Epithelial cell of esophagus (primary cell): ENCODE data around the gene SLC46A2.
A peak's percentile ranks its signal among the peaks of the same experiment; 100 is the strongest.

Source experiments
- DNase-seq: peaks from one replicate; pipeline ENCODE4 v3.0.0; 2010; ENCODE audit warnings: low read depth
- H3K4me3 ChIP-seq: 2 replicates; pipeline ENCODE4 v1.5.1; 2011; ENCODE audit warnings: mild to moderate bottlenecking, low read length, control low read depth
- TF ChIP-seq, protein P1 (sequence below): IDR thresholded peaks from 2 replicates; pipeline ENCODE4 v1.5.1; 2011; ENCODE audit warnings: low read depth, mild to moderate bottlenecking, low read length, control low read depth, inconsistent platforms; ENCODE audit not compliant: insufficient read depth; ENCODE audit errors: missing control alignments

SLC46A2 gene, protein sequence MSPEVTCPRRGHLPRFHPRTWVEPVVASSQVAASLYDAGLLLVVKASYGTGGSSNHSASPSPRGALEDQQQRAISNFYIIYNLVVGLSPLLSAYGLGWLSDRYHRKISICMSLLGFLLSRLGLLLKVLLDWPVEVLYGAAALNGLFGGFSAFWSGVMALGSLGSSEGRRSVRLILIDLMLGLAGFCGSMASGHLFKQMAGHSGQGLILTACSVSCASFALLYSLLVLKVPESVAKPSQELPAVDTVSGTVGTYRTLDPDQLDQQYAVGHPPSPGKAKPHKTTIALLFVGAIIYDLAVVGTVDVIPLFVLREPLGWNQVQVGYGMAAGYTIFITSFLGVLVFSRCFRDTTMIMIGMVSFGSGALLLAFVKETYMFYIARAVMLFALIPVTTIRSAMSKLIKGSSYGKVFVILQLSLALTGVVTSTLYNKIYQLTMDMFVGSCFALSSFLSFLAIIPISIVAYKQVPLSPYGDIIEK

DNA sequence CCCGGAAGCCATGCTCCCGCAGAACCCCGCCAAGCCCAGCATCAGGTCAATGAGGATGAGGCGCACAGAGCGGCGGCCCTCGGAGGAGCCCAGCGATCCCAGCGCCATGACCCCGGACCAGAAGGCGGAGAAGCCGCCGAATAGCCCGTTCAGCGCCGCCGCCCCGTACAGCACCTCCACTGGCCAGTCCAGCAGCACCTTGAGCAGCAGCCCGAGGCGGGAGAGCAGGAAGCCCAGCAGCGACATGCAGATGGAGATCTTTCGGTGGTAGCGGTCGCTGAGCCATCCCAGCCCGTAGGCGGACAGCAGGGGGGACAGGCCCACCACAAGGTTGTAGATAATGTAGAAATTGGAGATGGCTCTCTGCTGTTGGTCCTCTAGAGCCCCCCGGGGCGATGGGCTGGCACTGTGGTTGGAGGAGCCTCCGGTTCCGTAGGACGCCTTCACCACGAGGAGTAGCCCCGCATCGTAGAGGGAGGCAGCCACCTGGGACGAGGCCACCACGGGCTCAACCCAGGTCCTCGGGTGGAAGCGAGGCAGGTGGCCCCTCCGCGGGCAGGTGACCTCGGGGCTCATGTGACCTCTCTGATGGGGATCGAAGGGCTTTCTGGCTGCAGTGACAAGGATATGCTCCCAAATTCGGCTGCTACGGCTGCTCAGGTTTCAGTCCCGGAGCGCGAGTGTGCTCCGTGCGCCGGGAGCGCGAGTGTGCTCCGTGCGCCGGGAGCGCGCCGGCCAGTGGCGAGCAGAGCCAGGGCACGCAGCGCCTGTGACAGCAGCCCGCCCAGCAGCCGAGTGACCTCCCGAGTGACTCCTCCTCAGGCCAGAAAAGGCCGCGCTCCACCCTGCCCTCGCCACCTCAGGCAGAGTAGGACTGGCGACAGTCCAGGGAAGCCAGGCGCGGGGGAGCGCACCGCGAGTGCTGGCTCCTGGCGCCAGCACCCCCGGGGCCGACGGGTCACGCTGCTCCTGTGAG lies at the start of gene SLC46A2:
TSS of gene SLC46A2 (minus strand) at position 771 of the 976 bp plus-strand sequence. CDS start at position 576, 195 bp downstream.
- peak; percentile 17 for DNase-seq
- TF ChIP-seq, protein P1, sequence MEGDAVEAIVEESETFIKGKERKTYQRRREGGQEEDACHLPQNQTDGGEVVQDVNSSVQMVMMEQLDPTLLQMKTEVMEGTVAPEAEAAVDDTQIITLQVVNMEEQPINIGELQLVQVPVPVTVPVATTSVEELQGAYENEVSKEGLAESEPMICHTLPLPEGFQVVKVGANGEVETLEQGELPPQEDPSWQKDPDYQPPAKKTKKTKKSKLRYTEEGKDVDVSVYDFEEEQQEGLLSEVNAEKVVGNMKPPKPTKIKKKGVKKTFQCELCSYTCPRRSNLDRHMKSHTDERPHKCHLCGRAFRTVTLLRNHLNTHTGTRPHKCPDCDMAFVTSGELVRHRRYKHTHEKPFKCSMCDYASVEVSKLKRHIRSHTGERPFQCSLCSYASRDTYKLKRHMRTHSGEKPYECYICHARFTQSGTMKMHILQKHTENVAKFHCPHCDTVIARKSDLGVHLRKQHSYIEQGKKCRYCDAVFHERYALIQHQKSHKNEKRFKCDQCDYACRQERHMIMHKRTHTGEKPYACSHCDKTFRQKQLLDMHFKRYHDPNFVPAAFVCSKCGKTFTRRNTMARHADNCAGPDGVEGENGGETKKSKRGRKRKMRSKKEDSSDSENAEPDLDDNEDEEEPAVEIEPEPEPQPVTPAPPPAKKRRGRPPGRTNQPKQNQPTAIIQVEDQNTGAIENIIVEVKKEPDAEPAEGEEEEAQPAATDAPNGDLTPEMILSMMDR: no peak
- H3K4me3 ChIP-seq: peak within 1 kb of the TSS; percentile 36

DNA sequence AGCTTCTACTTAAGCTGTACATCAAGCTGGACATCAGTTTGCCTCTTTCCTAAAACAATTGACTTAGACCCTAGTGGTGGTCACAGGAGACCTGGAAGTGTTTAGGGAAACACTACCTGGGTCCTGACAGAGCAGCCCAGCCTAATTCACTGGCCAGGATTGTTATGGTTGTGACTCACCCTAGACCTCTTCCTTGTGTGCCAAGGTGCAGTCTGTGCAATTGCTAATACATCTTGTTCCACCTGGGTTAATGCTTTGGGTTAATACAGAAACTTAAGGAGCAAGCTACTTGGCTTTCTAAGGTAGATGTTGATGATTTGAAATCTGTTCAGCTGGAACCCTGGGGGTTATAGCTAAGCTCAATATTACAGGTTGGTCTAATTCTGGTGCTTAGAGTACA lies 48.7 kb upstream of the SLC46A2 start:
- DNase-seq: peak; percentile 40
- TF ChIP-seq, protein P1: no peak
- H3K4me3 ChIP-seq: no peak overlapping the region

DNA sequence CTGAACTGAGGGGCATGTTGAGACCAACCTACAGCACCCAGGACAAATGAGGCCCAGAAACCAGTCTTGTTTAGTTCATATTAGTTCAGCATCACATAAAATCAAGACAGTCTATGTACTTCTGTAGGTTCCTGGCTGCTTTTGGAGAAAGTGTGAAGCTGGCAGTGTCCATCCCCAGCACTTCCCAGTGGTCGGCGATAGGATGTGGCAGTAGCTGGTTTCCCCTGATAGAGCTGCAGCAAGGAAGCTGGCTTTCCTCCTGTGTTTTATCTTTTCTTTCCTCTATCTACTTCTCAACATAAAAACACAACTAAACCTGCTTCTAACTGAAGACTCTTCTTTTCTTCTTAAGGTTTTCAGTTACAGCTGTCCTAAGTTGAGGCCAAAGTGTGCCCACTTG lies 43.0 kb upstream of the SLC46A2 start:
- no peak overlapping the region for H3K4me3 ChIP-seq
- no peak for DNase-seq
- TF ChIP-seq, protein P1: no peak

- no peak overlapping the region for H3K4me3 ChIP-seq
- TF ChIP-seq, protein P1: peak; percentile 44
- DNase-seq: peak; percentile 51
Observed at GRCh38 chr9:112925058-112925641, 34.5 kb upstream of the SLC46A2 start.

- no peak overlapping the region for H3K4me3 ChIP-seq
- TF ChIP-seq, protein P1: peak; percentile 85
- DNase-seq: peak; percentile 68
Observed at GRCh38 chr9:112921549-112921948, 30.9 kb upstream of the SLC46A2 start.

GRCh38 chr9:112917987-112918362 lies 27.3 kb upstream of the SLC46A2 start:
- no peak overlapping the region for H3K4me3 ChIP-seq
- no peak for DNase-seq
- TF ChIP-seq, protein P1: no peak
